ENCODE data around the gene CYP39A1. TPM values are rescaled to one million over a fixed set of nuclear protein-coding genes. Genes with fewer than 3 reads are reported as not detected.

The CYP39A1 gene
- total and polyA plus RNA-seq, 2 donors (not counting 1 experiment from before 2014, with no cell fraction given): not detected

DNA sequence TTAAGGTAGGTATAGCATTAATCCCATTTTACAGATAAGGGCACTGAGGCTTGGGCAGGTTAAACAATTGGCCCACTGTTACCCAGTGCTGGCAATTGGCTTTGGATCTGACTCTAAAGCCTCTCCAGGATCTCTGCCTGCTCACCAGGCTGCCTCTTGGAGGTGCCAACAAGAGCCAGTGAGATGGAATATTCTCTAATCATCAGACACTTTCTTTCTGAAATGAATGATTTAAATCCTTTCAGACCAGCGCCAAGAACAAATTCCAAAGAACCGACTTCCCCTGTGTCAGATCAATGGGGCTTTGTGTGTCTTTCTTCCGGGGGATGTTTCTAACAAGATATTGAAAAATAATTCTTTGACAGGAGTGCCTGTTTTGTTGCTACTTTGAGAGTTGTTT lies 23.6 kb downstream of the CYP39A1 start:
- Histone ChIP-seq H3K27me3 (replicated peaks in 1 of 4; ENCODE audit: control extremely low read depth in 1 of 4, control insufficient read depth in 3 of 4, insufficient read depth in 4 of 4, low read length in 3 of 4) (peaks cover 0 to 4% (median 0%) of the 10 kb centered on the region in 4 experiments), H3K79me2 (ENCODE audit: control insufficient read depth, insufficient read depth, low read length) (no peaks in the 10 kb centered on the region), H3K9ac (ENCODE audit: low read length) (no peak overlapping the region), H3K4me1 (ENCODE audit: control insufficient read depth in 2 of 2, insufficient read depth in 2 of 2, low read length in 2 of 2) (no peaks in the 10 kb centered on the region), H4K20me1 (ENCODE audit: control insufficient read depth, insufficient read depth, low read length, poor library complexity, severe bottlenecking) (no peaks in the 10 kb centered on the region), H3K4me3 (ENCODE audit: control extremely low read depth in 1 of 5, extremely low read depth in 1 of 5, insufficient read depth in 1 of 5, low read depth in 2 of 5, low read length in 4 of 5) (no peak overlapping the region), H3K36me3 (replicated peaks in 1 of 2; ENCODE audit: control extremely low read depth in 1 of 2, control insufficient read depth in 1 of 2, extremely low read depth in 1 of 2, insufficient read depth in 2 of 2, low read length in 1 of 2) (no peaks in the 10 kb centered on the region), H3K9me3 (ENCODE audit: control extremely low read depth in 1 of 3, control insufficient read depth in 2 of 3, insufficient read depth in 1 of 3, low read length in 2 of 3) (no peaks in the 10 kb centered on the region), H3K4me2 (replicated peaks; ENCODE audit: low read depth, low read length, poor library complexity, severe bottlenecking) (no peak overlapping the region), H3K27ac (ENCODE audit: low read length in 2 of 2) (no peak overlapping the region), H2AFZ (ENCODE audit: insufficient read depth, low read depth, low read length, poor library complexity, severe bottlenecking) (no peak overlapping the region)
- ChIA-PET POLR2A (no interaction called here), CTCF (no interaction called here)
- intact Hi-C loops (cut with micrococcal nuclease): no loop called here
- Mint-ChIP-seq H3K4me3 (no peak overlapping the region), H3K27me3 (peaks cover 7% of the 10 kb centered on the region), H3K4me1 (peaks cover 9% of the 10 kb centered on the region), H3K9me3 (ENCODE audit: insufficient read depth) (no peaks in the 10 kb centered on the region), H3K27ac (no peak overlapping the region)
- TF ChIP-seq, protein P1, sequence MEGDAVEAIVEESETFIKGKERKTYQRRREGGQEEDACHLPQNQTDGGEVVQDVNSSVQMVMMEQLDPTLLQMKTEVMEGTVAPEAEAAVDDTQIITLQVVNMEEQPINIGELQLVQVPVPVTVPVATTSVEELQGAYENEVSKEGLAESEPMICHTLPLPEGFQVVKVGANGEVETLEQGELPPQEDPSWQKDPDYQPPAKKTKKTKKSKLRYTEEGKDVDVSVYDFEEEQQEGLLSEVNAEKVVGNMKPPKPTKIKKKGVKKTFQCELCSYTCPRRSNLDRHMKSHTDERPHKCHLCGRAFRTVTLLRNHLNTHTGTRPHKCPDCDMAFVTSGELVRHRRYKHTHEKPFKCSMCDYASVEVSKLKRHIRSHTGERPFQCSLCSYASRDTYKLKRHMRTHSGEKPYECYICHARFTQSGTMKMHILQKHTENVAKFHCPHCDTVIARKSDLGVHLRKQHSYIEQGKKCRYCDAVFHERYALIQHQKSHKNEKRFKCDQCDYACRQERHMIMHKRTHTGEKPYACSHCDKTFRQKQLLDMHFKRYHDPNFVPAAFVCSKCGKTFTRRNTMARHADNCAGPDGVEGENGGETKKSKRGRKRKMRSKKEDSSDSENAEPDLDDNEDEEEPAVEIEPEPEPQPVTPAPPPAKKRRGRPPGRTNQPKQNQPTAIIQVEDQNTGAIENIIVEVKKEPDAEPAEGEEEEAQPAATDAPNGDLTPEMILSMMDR (IDR thresholded peaks at IDR 0.05): no peak
- no peak for TF ChIP-seq EZH2 (IDR thresholded peaks at IDR 0.05; ENCODE audit: borderline replicate concordance, insufficient read depth, low read depth, low read length, poor library complexity, severe bottlenecking)
- ATAC-seq (ENCODE audit: low read depth) (no peak), DNase-seq (no peak)
- no CpG with 5 or more reads among the region's 3 CpGs for WGBS (ENCODE audit: insufficient coverage)

DNA sequence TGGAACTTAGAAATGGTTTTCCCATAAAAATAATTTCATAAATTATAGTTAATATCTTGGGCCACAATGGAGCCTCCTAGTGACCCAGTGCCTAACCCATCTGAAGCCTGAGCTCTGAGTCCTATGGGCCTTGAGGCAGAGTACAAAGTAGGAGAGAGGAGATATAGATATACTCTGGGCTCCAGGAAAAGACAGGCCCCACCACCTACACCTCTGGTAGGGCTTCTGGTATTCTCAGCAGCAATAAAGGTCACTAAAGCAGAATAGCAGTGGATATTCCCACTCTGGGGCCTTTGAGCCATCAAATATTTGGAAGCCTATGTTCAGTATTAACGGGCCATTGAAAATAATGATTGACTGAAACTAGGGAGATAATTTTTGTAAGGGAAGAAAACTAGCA lies 24.1 kb downstream of the CYP39A1 start:
- H3K4me3 Mint-ChIP-seq: no peak overlapping the region
- H3K9ac ChIP-seq (ENCODE audit: low read length): no peak overlapping the region
- H3K27me3 ChIP-seq (replicated peaks in 1 of 4; ENCODE audit: control extremely low read depth in 1 of 4, control insufficient read depth in 3 of 4, insufficient read depth in 4 of 4, low read length in 3 of 4): peaks cover 0 to 4% (median 0%) of the 10 kb centered on the region in 4 experiments
- ATAC-seq (ENCODE audit: low read depth): no peak
- WGBS (ENCODE audit: insufficient coverage): no CpG with 5 or more reads among the region's 1 CpG
- no peak overlapping the region for H3K27ac Mint-ChIP-seq
- H3K9me3 Mint-ChIP-seq (ENCODE audit: insufficient read depth): no peaks in the 10 kb centered on the region
- no peak overlapping the region for H3K27ac ChIP-seq (ENCODE audit: low read length in 2 of 2)
- no peak overlapping the region for H3K4me3 ChIP-seq (ENCODE audit: control extremely low read depth in 1 of 5, extremely low read depth in 1 of 5, insufficient read depth in 1 of 5, low read depth in 2 of 5, low read length in 4 of 5)
- TF ChIP-seq, protein P1 (IDR thresholded peaks at IDR 0.05): no peak
- TF ChIP-seq EZH2 (IDR thresholded peaks at IDR 0.05; ENCODE audit: borderline replicate concordance, insufficient read depth, low read depth, low read length, poor library complexity, severe bottlenecking): no peak
- H4K20me1 ChIP-seq (ENCODE audit: control insufficient read depth, insufficient read depth, low read length, poor library complexity, severe bottlenecking): no peaks in the 10 kb centered on the region
- no peak overlapping the region for H3K4me2 ChIP-seq (replicated peaks; ENCODE audit: low read depth, low read length, poor library complexity, severe bottlenecking)
- H3K9me3 ChIP-seq (ENCODE audit: control extremely low read depth in 1 of 3, control insufficient read depth in 2 of 3, insufficient read depth in 1 of 3, low read length in 2 of 3): no peaks in the 10 kb centered on the region
- no peak for DNase-seq
- H3K27me3 Mint-ChIP-seq: peaks cover 10% of the 10 kb centered on the region
- no peaks in the 10 kb centered on the region for H3K36me3 ChIP-seq (replicated peaks in 1 of 2; ENCODE audit: control extremely low read depth in 1 of 2, control insufficient read depth in 1 of 2, extremely low read depth in 1 of 2, insufficient read depth in 2 of 2, low read length in 1 of 2)
- ChIA-PET POLR2A (no interaction called here), CTCF (no interaction called here)
- peaks cover 9% of the 10 kb centered on the region for H3K4me1 Mint-ChIP-seq
- intact Hi-C loops (cut with micrococcal nuclease): no loop called here
- H2AFZ ChIP-seq (ENCODE audit: insufficient read depth, low read depth, low read length, poor library complexity, severe bottlenecking): no peak overlapping the region
- H3K4me1 ChIP-seq (ENCODE audit: control insufficient read depth in 2 of 2, insufficient read depth in 2 of 2, low read length in 2 of 2): no peaks in the 10 kb centered on the region
- H3K79me2 ChIP-seq (ENCODE audit: control insufficient read depth, insufficient read depth, low read length): no peaks in the 10 kb centered on the region
